ENCODE data around the gene INPP5J. TPM values are rescaled to one million over a fixed set of nuclear protein-coding genes. Genes with fewer than 3 reads are reported as not detected.

INPP5J gene
- total and polyA plus RNA-seq, 7 donors: 1.1 to 15.3 (median 2.2) TPM

DNA sequence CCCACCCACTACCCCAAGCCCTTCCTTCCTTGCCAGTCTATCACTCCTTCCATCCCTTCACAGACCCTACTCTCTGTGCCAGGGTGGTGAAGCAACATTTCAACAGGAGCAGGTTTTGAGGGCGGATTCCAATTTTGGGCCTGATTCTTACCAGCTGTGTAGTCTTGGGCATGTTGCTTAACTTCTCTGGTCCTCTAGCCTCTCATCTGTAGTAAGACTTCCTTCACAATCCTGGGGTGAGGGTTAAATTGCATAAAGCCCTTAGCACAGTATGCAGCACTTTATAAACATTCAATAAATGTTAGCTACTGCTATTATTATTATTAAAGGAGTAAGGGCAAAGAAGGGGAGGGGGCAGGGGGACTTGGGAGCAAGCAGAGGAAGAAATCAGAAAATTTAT, 32.2 kb downstream of the INPP5J start:
- intact Hi-C loops (cut with DNase I): no loop called here
- no peaks in the 10 kb centered on the region for H3K27me3 ChIP-seq
- no peaks in the 10 kb centered on the region for H3K9me3 ChIP-seq
- H3K4me3 ChIP-seq: no peak overlapping the region
- H3K27ac ChIP-seq: peak overlapping the region; percentile 68 to 82 (median 79)
- peaks cover 0 to 28% (median 20%) of the 10 kb centered on the region in 4 donors for H3K4me1 ChIP-seq
- TF ChIP-seq, protein P1, sequence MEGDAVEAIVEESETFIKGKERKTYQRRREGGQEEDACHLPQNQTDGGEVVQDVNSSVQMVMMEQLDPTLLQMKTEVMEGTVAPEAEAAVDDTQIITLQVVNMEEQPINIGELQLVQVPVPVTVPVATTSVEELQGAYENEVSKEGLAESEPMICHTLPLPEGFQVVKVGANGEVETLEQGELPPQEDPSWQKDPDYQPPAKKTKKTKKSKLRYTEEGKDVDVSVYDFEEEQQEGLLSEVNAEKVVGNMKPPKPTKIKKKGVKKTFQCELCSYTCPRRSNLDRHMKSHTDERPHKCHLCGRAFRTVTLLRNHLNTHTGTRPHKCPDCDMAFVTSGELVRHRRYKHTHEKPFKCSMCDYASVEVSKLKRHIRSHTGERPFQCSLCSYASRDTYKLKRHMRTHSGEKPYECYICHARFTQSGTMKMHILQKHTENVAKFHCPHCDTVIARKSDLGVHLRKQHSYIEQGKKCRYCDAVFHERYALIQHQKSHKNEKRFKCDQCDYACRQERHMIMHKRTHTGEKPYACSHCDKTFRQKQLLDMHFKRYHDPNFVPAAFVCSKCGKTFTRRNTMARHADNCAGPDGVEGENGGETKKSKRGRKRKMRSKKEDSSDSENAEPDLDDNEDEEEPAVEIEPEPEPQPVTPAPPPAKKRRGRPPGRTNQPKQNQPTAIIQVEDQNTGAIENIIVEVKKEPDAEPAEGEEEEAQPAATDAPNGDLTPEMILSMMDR (IDR thresholded peaks at IDR 0.05): no peak
- no peak for TF ChIP-seq EP300 (IDR thresholded peaks at IDR 0.05)
- TF ChIP-seq POLR2AphosphoS5 (IDR thresholded peaks at IDR 0.05): no peak
- no peak for TF ChIP-seq POLR2A (IDR thresholded peaks at IDR 0.05)
- 90 to 92% methylated on average over 1 of the region's 1 CpG for WGBS, 2 donors
- DNase-seq: no peak
- no peaks in the 10 kb centered on the region for H3K36me3 ChIP-seq

DNA sequence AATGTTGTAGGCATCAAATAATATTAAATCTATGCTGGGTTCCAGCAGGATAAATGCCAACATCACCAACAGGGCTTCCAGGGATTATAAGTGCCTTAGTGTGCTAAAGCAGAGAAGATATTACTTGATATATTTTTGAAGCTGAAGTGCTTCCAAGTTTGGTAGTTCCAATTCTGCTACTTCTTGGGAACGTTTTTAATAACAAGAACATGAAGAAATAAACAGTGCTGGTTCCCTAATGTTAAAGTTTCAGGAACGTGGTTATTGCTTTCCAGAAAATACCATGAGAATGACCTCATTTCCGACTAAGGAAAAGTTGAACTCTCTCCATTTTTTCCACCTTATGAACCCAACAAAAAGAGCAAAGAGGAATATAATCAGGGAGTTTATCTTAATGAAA, 32.7 kb downstream of the INPP5J start:
- Histone ChIP-seq H3K4me3 (no peak overlapping the region), H3K4me1 (peaks cover 0 to 28% (median 20%) of the 10 kb centered on the region in 4 donors), H3K9me3 (no peaks in the 10 kb centered on the region), H3K36me3 (no peaks in the 10 kb centered on the region), H3K27me3 (no peaks in the 10 kb centered on the region), H3K27ac (peak overlapping the region; percentile 68 to 82 (median 79))
- no peak for DNase-seq
- intact Hi-C loops (cut with DNase I): no loop called here
- WGBS, 2 donors: 32 to 40% methylated on average over 3 of the region's 3 CpGs
- no peak for TF ChIP-seq POLR2A (IDR thresholded peaks at IDR 0.05)
- peak in 2 of 4 donors; percentile 18 to 63 for TF ChIP-seq POLR2AphosphoS5 (IDR thresholded peaks at IDR 0.05)
- peak in 1 of 4 donors; percentile 3 for TF ChIP-seq EP300 (IDR thresholded peaks at IDR 0.05)

DNA sequence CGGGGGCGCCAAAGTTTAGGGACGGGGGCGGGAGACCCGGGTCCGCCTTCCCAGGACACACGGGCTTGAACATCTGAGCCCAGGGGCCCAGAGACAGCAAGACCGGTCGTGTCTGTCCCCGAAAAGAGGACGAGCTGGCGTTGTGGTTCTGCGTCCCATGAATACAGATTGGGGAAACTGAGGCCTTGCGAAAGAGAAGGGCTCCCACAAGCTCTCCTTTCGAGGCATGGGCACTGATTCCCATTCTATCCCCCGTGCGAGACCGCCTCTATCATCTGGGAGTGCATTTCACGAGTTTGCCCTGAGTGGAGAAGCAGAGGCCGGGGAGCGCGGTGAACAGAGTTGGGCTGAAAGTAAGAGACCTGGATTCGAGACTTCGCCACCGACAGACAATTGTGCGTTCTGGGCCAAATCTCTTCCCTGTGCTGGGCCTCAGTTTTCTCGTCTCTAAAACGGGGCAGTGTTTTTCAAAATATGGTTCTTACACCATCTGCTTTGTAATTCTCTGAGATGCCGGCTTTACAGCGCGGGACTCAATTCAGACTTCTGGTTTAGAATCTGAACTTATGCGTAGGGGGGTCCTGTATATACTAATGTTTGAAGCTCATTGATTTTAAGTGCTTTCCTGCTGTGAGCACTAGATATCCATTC, 37.7 kb downstream of the INPP5J start:
- TF ChIP-seq POLR2A (IDR thresholded peaks at IDR 0.05) (no peak), POLR2AphosphoS5 (IDR thresholded peaks at IDR 0.05) (no peak), EP300 (IDR thresholded peaks at IDR 0.05) (no peak)
- TF ChIP-seq, protein P1 (IDR thresholded peaks at IDR 0.05): no peak
- H3K36me3 ChIP-seq: peaks cover 0 to 23% (median 0%) of the 10 kb centered on the region in 4 donors
- DNase-seq: peak; percentile 74
- peaks cover 0 to 41% (median 35%) of the 10 kb centered on the region in 4 donors for H3K4me1 ChIP-seq
- WGBS, 2 donors: 2 to 4% methylated on average over 32 of the region's 32 CpGs
- no peaks in the 10 kb centered on the region for H3K9me3 ChIP-seq
- peak overlapping the region; percentile 76 to 94 (median 86) for H3K4me3 ChIP-seq
- no peaks in the 10 kb centered on the region for H3K27me3 ChIP-seq
- H3K27ac ChIP-seq: peak overlapping the region; percentile 94 to 97 (median 94)
- intact Hi-C loops (cut with DNase I): loop anchor here (5.0 kb wide), 1 partner anchor 52 kb away; the partner anchor contains the start of gene LIMK2

DNA sequence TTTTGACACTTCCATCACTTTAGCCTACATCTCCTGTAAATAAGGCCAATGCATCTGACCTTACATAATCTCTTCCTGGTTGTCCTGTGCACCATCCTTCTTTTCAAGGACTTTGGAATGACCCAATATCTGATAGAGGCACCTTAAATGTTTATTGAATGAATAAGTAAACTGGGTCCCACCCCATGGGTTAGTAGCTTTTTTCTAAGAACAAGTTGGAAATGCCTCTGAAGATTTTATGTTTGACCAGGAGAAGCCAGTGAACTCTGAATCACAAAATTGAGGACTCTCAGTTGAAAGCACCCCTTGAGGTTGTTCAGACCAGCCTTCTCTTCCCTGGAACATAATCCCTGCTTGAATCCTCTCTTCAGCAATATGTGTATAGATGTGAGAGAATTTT, 38.6 kb downstream of the INPP5J start:
- Histone ChIP-seq H3K4me1 (peaks cover 0 to 33% (median 27%) of the 10 kb centered on the region in 4 donors), H3K36me3 (peaks cover 0 to 31% (median 3%) of the 10 kb centered on the region in 4 donors), H3K4me3 (peak overlapping the region in 3 of 4 donors; percentile 76 to 94 (median 84)), H3K27me3 (no peaks in the 10 kb centered on the region), H3K9me3 (no peaks in the 10 kb centered on the region), H3K27ac (peak overlapping the region; percentile 94 to 97 (median 94))
- intact Hi-C loops (cut with DNase I): loop anchor here (5.0 kb wide), 1 partner anchor 51 kb away; the partner anchor contains the start of gene LIMK2
- TF ChIP-seq, protein P1 (IDR thresholded peaks at IDR 0.05): no peak
- no peak for TF ChIP-seq POLR2A (IDR thresholded peaks at IDR 0.05)
- TF ChIP-seq POLR2AphosphoS5 (IDR thresholded peaks at IDR 0.05): no peak
- no peak for TF ChIP-seq EP300 (IDR thresholded peaks at IDR 0.05)
- no peak for DNase-seq

DNA sequence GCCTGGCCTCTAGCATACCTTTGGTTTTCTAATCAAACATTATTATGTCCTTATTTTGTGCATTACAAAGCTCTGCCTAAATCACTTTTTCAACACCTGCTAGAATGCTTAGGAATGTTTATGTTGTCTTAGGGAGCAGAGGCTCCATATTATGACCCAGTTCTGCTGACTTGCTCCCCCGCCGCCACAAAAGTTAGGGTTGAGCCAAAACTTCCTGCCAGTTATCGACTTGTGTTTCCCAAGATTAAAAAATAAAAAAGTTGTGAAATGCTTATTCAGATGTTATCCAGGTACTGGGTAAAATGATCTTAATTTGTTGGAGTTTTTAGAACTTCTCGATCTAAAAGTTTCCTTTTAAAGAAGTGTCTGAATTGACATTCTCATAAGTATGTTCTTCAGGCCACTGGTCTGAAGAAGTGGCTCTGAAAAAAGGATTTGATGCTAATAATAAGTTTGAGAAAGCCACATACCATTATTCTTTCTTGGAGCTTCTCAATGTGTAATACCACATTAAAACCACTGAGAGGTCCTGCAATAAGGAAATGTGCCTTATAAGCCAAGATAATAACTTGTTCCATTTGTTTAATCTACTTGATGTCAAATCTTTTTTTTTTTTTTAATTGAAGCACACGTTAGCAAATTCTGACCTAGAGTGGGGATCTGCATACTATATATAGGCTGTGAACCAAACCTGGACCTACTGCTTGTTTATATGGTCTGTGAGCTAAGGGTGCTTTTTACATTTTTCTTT, 39.4 kb downstream of the INPP5J start:
- Histone ChIP-seq H3K4me3 (peak overlapping the region in 1 of 4 donors; percentile 84), H3K36me3 (peaks cover 0 to 38% (median 4%) of the 10 kb centered on the region in 4 donors), H3K4me1 (peaks cover 0 to 33% (median 27%) of the 10 kb centered on the region in 4 donors), H3K27ac (peak overlapping the region in 3 of 4 donors; percentile 94 to 95 (median 94)), H3K27me3 (no peaks in the 10 kb centered on the region), H3K9me3 (no peaks in the 10 kb centered on the region)
- intact Hi-C loops (cut with DNase I): loop anchor here (5.0 kb wide), 1 partner anchor 50 kb away; the partner anchor contains the start of gene LIMK2
- TF ChIP-seq POLR2A (IDR thresholded peaks at IDR 0.05): no peak
- TF ChIP-seq, protein P1 (IDR thresholded peaks at IDR 0.05): no peak
- no peak for TF ChIP-seq POLR2AphosphoS5 (IDR thresholded peaks at IDR 0.05)
- no peak for TF ChIP-seq EP300 (IDR thresholded peaks at IDR 0.05)
- DNase-seq: no peak
- WGBS, 2 donors: 57 to 65% methylated on average over 5 of the region's 5 CpGs

Data from sigmoid colon (tissue), 7 donors.